ENCODE data around the gene GRM8.

- TF ChIP-seq DEAF1 (CRISPR knock-in tag; IDR thresholded peaks at IDR 0.05): no peak
- TF ChIP-seq POLR2A (conservative IDR thresholded peaks at IDR 0.05): no peak
- TF ChIP-seq L3MBTL2 (IDR thresholded peaks at IDR 0.05): no peak
- no peak for TF ChIP-seq POLR2AphosphoS5 (IDR thresholded peaks at IDR 0.05; ENCODE audit: control insufficient read depth, insufficient read depth, low read depth, low read length)
- TF ChIP-seq EGR1 (conservative IDR thresholded peaks at IDR 0.05): no peak
- no peak for TF ChIP-seq MAZ (CRISPR knock-in tag; conservative IDR thresholded peaks at IDR 0.05 in 1 of 2, IDR thresholded peaks at IDR 0.05 in 1 of 2)
- no peak for TF ChIP-seq CTCF (IDR thresholded peaks at IDR 0.05 in 2 of 3, conservative IDR thresholded peaks at IDR 0.05 in 1 of 3; ENCODE audit: insufficient read depth in 2 of 3, low read depth in 1 of 3, low read length in 3 of 3)
- TF ChIP-seq EZH2 (IDR thresholded peaks at IDR 0.05; ENCODE audit: borderline replicate concordance, low read depth, low read length): no peak
- no peak for TF ChIP-seq ELK3 (CRISPR knock-in tag; IDR thresholded peaks at IDR 0.05)
- no peak for TF ChIP-seq HDAC3 (IDR thresholded peaks at IDR 0.05; ENCODE audit: borderline replicate concordance, partially characterized antibody)
Measured at GRCh38 chr7:127021019-127021738, 231.6 kb downstream of the GRM8 start.

All from K562 (cell line).